Measurements from ENCODE around the gene SUGCT.
"Not testable (repeated sequence)": the region's sequence is repeated elsewhere in the genome, so short reads cannot be mapped to it uniquely, and the experiment has no call there.

The SUGCT gene

DNA sequence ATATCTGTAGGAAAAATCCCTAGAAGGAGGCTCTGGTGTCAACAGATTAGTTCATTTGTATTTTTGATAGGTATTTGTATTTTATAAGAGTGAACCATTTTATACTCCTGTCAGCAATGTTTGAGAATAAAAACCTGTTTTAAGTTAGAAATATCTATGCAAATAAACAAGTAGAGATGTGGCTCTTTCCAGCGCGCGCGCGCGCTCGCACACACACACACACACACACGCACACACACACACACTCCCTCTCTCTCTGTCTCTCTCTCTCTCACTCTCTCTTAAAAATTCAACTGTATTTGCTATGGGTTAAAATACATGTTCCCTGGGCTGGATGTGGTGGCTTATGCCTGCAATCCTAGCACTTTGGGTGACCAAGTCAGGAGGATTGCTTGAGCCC lies 113.9 kb downstream of the SUGCT start:
- DNase-seq (ENCODE audit: low read depth in 2 of 2), result no peak

DNA sequence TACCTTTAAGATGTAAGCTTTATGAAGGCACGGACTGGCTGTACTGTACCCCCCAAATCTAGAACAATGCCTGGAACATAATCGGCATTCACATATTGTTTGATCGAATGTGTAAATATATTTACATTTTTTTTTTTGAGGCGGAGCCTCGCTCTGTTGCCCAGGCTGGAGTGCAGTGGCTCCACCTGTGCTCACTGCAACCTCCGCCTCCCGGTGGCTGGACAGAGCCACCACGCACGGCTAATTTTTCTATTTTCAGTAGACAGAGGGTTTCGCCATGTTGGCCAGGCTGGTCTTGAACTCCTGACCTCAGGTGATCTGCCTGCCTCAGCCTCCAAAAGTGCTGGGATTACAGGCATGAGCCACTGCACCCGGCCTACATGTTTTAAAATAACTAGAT lies 118.6 kb downstream of the SUGCT start:
- DNase-seq (ENCODE audit: low read depth in 2 of 2), result not testable (repeated sequence)

DNA sequence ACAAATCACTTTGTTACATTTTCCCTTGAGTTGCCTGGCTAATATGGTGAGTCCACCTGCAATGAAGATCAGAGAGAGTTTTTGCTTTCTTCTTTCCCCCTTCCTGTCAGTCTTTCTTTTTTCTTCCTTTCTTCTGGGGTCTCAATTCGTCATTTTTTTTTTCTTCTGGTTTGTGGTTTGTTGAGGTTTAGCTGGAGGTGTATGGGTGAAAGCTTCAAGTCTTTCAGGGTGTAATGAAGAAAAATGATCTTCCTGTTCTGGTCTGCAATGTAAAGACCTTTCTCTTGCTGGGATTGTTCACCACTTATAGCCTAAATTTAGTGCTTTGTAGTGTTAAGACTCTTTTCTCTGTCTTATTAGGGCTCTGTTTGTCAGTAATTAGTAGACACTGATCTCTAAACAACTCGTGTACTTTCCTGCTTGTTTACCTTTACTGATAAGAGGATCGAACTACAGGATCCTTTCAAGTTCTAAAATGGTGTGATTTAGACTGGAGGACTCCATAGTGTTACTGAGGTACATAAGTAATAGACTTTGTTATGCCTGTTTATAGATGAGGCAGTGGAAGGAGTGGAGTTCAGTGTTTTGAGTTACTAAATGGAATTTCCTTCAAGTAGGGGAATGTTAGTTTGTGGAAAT lies 129.1 kb downstream of the SUGCT start:
- DNase-seq (ENCODE audit: low read depth in 2 of 2), result no peak

DNA sequence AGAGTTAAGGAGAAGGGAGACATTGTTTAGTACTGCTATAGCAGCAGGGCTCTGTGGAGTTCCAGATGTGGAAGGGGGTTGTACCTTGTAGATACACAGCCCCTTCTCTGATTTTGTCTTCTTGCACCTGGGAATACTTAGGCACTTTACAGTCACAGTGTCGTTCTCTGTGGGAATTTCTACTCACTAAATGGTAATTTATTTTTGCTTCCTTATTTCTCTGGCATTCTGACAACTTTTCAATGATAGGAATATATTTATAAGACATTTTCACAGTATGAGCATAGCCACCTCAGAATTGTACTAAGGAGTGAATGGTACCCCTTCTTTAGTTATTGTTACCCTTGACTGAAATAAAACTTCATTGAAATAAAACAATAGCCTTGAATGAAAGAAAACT lies 132.8 kb downstream of the SUGCT start:
- DNase-seq (ENCODE audit: low read depth in 2 of 2), result no peak

DNA sequence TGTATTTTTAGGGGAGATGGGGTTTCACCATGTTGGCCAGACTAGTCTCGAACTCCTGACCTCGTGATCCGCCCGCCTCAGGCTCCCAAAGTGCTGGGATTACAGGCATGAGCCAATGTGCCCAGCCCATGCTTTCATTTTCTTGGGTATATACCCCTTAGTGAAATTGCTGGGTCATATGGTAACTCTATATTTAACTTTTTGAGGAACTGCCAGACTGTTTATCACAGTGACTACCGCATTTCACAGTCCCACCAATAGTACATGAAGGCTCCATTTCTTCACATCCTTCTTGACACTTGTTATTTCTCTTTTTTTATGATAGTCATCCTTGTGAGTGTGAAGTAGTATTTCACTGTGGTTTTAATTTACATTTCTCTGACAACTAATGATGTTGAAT lies 134.0 kb downstream of the SUGCT start:
- DNase-seq (ENCODE audit: low read depth in 2 of 2), result not testable (repeated sequence)

DNA sequence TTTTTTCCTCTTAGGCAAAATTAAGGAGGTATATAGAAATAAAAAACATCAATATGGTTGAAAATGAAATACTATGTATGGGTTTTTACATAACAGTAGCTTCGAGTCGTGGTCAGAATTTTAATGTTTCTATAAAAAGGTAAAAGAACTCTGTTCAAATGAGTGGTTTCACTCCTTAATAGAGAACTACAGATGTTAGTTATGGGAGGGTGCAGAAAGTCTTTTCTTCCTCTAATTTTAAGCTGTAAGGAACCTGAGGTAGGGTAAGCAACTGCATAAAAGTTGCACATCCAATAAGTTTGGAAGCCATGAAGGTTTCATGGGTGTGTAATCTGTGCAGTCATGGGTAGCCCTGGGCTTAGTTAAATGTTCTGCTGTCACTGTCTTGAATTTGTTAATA lies 141.3 kb downstream of the SUGCT start:
- DNase-seq (ENCODE audit: low read depth in 2 of 2), result no peak

DNA sequence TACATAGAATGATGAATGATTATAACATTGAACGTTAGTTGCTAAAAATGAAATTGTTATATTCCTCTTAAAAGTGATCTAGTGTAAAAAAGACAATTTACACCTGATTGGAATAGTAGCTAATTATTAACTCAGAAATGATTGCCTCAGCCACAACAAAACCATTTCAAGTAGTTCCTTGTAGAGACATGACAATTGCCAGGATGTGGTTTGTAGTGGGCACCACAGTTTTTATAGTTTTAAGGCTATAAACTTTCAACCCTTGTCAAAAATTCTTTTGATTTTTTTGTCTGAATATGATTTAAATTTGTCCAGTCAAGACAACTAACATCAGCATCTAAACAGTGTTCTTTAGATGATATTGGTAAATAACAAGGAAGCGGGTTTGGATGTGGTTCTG lies 145.2 kb downstream of the SUGCT start:
- DNase-seq (ENCODE audit: low read depth in 2 of 2), result no peak

DNA sequence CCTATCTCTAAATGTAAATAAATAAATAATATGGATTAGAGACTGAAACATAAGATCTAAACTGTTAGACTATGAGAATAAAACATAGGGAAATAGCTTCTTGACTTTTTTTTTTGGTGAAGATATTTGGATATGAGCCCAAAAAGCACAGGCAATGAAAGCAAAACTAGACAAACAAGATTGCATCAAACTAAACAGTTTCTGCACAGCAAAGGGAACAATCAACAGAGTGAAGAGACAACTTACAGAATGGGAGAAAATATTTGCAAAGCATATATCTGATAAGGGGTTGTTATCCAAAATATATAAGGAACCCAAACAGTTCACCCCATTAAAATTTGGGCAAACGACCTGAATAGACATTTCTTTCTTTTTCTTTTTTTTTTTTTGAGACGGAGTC lies 148.1 kb downstream of the SUGCT start:
- no peak for DNase-seq (ENCODE audit: low read depth in 2 of 2)

DNA sequence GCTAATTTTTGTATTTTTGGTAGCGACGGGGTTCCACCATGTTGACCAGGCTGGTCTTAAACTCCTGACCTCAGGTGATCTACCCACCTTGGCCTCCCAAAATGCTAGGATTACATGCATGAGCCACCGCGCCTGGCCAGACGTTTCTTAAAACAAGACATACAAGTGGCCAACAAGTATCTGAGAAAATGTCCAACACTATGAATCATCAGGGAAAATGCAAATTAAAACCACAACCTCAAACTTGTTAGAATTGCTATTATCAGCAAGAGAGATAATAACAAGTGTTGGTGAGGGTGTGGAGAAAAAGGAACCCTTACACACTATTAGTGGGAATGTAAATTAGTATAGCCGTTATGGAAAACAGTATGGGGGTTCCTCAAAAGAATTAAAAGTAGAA lies 148.6 kb downstream of the SUGCT start:
- no peak for DNase-seq (ENCODE audit: low read depth in 2 of 2)

DNA sequence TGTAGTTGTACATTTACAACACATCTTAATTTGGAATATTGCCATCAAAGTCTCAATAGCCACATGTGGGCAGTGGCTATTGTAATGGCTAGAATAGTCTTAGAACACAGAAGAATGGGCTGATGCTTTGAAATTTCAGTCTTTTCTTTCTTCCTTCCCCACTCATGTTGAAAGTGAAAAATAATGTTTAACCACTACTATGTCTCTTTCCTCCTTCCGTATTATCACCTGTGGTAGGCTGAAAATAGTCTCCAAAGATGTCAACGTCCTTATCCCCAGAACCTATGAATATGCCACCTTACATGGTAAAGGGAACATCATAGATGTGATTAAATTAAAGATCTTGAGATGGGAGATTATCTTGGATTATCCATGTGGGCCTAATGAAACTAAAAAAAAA lies 154.0 kb downstream of the SUGCT start:
- DNase-seq (ENCODE audit: low read depth in 2 of 2), result no peak

DNA sequence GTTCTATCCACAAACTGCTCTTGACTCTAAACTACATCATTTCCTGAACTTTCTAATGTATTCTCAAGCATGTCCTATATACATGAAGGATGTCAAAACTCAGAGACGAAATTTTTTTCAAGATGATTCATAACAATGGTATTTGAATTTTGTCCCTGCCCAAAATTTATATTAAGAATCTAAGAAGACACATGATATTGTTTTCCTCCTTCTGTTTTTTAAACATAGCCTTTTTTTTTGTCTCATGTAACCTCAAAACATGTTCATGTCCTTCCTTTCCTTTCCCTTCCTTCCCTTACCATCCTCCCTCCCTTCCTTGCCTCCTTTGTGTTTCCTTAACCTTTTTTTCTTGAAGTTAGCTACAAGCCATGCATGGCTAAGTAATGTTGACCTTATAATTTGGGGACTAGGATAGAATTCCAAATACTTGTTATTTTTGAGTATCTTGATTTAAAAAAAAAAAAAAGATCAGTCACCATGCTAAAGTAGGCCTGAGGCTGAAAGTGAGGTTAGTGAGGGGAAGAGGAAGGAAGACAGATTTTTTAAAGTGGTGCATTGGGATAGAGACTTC lies 163.0 kb downstream of the SUGCT start:
- no peak for DNase-seq (ENCODE audit: low read depth in 2 of 2)

DNA sequence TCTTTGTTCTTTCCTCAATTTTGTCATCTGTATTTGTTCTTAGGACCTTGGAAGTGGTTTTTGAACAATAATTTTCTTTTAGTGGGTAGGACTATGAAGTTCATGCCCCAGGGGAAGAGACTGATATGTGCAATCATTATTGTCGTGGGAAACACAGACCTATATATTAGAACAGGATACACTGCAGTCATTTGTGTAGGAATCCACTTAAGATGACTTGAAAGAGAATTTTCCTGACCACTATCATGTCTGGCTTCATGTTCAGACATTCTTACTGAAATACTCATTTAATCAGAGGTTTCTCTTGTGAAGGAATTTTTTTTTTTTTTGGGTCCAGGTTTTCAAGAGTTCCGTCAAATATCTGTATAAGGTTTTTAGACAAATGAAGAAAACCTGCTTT lies 163.6 kb downstream of the SUGCT start:
- DNase-seq (ENCODE audit: low read depth in 2 of 2), result no peak

DNA sequence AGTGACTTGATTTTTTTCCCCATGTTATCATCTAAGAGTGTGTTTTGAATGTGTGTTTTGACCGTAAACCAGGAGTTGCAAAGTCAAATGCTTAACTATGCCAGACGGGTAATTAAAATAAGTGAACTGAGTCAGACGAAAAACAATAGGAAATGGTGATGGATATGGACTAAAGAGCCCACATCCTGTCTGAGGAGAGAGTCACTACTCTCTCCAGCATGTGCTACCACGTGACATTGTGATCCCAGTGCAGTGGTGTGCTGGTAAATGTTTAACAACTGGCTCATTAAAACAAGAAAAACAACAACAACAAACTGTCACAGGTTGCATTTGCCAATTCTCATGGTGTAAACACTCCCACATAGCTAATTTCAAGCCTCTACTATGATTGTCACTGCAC lies 164.3 kb downstream of the SUGCT start:
- DNase-seq (ENCODE audit: low read depth in 2 of 2), result no peak

DNA sequence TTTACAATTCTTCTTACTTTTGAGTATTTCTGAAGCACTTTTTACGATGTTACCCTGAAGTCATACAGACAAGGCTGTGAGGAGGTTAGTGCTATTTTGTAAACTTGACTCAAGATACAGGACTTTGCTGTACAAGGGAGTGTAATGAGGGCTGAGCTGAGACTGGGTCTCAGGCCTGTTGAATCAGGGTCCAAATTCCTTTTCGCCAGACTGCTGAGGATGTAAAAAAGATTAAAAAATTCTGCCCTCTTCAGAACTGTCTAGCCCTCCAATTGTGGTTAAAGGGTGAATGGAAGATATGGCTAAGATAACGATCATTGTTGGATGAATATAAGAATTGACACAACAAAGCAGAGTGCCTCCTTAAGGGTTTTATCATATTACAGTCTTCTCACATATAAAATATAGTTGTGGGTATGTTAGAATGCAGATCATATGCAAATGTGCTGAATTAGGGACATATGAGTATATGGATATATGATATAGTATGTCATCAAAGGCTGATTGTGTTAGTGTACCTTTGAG lies 165.4 kb downstream of the SUGCT start:
- DNase-seq (ENCODE audit: low read depth in 2 of 2), result no peak

DNA sequence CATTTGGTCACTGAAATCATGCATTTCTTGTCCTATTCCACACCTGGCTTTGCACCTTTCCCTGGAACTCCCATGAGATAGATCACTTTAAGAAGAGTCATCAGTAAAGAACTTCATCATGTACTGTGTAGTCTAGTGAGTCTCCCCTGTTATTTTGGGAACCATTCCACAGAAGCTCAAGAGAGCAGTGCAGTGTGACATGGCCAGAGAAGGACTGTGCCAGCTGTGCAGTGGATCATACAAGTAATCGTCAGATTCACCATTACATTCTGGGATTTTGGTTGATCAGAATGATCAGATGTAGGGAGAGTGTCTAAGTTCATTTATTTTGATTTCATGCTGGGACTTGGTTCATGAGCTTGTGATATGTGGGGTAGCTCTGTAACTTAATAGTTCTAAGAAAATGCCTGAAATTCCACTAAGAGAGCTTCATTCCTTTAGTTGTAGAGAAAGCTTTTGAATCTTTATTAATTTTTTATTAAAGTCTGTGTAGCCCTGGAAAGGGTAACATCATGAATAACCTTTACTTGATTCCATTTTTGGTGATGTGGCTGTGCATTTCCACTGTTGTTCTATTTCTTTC lies 166.8 kb downstream of the SUGCT start:
- DNase-seq (ENCODE audit: low read depth in 2 of 2), result no peak

DNA sequence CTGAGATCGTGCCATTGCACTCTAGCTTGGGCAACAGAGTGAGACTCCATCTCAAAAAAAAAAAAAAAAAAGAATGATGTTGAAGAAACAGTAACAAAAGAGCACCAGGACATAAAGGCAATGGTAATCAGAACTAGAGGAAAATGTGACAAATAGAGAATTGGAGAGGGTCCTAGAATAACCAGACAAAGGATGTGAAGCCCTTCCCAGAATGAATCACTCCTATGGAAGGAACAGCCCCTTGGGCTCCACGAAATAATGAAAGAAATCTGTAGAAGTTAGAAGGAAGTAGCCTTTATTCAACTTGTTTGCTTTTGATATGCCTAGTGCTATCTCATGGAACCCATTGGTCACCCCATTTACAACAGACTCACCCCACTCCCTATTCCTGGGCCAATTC lies 169.2 kb downstream of the SUGCT start:
- no peak for DNase-seq (ENCODE audit: low read depth in 2 of 2)

DNA sequence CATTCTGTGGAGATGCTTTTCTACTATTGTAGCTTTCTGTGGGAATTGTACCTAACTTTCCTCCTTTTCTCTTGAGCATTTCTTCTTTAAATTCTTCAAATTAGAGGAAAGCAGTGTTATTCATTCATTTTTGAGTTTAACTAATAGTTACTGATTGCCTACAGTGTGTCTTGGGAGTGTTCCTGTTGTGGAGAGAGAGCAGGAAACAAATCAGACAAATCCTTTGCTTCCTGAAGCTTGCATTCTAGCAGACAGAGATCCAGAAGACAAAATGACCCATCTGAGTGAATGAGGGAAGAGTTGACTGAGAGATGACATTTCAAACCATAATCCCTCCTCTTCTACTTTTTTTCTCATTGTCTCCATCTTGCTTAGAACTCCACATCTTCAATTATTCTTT lies 170.4 kb downstream of the SUGCT start:
- no peak for DNase-seq (ENCODE audit: low read depth in 2 of 2)

DNA sequence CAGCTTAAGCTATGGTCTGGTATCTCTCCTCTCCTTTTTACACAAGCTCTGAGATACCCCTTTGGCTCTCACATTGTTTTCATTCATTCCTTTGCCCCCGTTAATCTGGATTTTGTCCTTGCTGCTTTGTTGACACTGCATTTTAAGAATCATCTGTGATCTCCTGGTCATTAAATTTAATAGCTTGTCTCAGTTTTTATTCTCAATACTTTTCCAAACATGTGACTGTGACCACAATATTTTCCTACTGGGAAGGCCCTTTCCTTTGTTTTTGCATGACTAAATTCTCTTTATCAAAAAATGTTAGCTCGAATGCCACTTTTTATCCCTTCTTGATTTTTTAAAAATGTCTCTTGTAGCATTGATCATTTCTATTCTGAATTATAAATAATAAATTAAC lies 171.2 kb downstream of the SUGCT start:
- DNase-seq (ENCODE audit: low read depth in 2 of 2), result no peak

DNA sequence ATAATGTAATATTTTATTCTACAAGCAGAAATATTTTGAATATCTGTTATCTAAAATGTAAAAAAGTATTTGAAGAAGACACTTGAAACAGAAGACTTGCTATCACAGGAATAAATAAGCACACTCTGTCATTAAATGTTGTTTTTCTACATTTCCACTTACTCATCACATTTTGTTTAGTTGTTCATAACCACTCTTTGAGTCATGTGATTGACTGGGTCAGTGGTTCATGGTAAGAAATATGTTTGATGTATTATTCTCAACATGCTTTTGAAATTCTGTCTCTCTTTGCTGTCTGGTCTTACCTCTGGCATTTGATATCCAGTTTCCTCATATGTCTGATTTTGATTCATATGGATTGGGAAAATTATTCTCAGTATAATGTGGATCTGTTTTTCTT lies 171.8 kb downstream of the SUGCT start:
- no peak for DNase-seq (ENCODE audit: low read depth in 2 of 2)

DNA sequence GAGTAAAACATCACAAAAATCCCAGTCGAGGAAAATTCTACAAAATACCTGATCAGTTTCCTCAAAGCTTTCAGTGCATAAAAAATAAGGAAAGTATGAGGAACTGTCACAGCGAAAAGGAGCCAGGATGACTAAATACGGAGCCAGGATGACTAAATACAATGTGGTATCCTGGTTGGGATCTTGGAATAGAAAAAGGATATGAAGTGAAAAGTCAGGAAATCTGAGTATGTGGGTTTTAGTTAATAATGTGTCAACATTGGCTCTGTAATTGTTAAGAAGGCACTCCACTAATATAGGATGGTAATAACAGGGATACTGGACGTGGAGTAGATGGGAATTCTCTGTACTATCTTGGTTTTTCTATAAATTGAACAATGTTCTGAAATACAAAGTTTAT lies 175.5 kb downstream of the SUGCT start:
- no peak for DNase-seq (ENCODE audit: low read depth in 2 of 2)

DNA sequence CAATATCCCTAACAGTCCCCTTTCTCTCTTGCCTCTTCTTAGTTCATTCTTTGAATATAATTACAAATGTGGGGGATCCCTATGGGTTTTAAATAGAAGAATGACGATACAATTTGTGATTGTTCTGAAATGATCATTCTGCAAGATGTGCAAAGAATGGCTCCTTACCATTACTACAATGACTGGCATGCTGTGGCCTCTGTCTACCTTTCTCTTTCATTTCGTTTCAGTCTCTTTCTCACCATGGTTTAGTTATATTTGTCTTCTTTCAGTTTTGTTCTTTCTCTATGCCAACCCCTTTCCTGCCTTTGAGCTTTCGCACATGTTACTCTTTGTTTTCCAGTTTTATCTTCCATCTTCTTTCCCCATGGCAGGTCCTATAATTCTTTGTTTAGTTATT lies 176.5 kb downstream of the SUGCT start:
- DNase-seq (ENCODE audit: low read depth in 2 of 2), result no peak

DNA sequence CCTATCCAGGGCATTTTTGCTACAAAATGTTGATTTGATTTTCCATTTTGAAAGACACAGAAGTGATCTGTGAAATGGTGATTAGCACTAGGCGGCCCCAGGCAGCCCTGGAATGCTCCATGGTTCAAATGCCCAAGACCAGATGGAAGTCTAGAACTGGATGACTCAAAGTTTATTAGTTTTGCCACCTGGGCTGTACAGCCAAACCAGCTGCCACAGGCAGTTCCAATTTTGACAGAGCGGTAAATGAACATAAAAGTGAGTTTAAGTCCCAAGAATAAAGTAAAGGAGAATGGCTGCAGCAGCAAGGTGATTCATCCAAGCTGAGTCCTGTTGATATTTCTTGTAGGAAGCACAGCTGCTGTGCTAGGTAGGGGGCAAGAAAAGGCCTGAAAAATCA lies 180.5 kb downstream of the SUGCT start:
- no peak for DNase-seq (ENCODE audit: low read depth in 2 of 2)

DNA sequence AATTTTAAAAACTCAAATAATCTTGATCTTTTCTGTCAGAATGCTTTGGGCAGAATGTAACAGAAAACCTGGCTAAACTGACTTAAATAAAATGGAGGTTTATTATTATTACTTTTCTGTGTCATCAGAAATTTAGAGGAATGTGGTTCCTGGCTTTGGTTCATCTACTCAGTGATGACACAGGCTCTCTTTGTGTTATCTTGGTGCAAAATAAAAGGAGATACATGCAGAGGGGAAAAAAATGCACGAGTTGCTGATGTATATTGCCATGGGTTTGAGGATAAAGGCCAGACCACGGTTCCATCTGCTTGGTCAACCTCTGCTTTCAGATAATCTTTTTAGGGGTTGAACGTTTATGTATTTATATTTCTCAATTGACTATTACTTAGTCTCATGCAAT lies 181.4 kb downstream of the SUGCT start:
- no peak for DNase-seq (ENCODE audit: low read depth in 2 of 2)

DNA sequence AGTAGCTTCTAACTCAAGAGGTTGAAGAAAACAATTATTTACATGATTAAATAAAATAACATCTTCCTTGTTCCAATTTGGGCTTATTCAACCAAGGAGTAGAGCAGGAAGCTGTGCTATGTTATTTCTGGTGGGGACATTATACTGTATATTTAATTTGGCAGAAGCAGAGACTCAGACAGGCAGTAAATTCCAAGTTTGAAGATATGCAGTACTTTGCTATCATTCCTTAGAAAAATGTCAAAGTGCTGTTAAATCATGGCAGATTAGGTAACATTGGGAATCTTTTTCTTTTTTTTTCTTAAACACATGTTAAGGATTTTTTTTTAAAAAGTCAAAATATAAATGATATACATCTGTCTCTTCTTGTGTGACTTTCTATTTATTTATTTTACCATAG lies 190.1 kb downstream of the SUGCT start:
- no peak for DNase-seq (ENCODE audit: low read depth in 2 of 2)

All from activated CD4-positive, alpha-beta T cell treated with anti-CD3 and anti-CD28 coated beads for 24 hours (primary cell).